ENCODE measurements around the gene FOXO4.
A peak's percentile ranks its signal among the peaks of the same experiment; 100 is the strongest.

Gene FOXO4

DNA sequence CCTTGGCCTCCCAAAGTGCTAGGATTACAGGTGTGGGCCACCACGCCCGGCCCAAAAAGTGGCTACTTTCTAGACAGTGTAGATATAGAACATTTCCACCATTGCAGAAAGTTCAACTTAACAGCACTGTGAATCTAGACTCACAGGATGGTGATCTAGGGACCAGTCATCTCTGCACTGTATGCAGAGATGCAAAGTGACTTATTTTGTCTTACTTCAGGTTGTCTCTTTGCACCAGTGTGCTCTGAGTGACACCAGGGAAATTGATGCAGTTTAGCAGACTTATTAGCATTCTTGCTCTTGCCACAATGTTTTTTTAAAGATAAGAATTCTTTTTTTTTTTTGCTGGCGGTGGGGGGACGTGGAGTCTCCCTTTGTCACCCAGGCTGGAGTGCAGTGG, 12.8 kb upstream of the FOXO4 start:
- H3K4me3 ChIP-seq (replicated peaks; ENCODE audit: low read depth, low read length): no peak overlapping the region
- TF ChIP-seq, protein P1, sequence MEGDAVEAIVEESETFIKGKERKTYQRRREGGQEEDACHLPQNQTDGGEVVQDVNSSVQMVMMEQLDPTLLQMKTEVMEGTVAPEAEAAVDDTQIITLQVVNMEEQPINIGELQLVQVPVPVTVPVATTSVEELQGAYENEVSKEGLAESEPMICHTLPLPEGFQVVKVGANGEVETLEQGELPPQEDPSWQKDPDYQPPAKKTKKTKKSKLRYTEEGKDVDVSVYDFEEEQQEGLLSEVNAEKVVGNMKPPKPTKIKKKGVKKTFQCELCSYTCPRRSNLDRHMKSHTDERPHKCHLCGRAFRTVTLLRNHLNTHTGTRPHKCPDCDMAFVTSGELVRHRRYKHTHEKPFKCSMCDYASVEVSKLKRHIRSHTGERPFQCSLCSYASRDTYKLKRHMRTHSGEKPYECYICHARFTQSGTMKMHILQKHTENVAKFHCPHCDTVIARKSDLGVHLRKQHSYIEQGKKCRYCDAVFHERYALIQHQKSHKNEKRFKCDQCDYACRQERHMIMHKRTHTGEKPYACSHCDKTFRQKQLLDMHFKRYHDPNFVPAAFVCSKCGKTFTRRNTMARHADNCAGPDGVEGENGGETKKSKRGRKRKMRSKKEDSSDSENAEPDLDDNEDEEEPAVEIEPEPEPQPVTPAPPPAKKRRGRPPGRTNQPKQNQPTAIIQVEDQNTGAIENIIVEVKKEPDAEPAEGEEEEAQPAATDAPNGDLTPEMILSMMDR (IDR thresholded peaks at IDR 0.05; ENCODE audit: low read length, missing control alignments): no peak
- DNase-seq (ENCODE audit: low read depth): no peak

DNA sequence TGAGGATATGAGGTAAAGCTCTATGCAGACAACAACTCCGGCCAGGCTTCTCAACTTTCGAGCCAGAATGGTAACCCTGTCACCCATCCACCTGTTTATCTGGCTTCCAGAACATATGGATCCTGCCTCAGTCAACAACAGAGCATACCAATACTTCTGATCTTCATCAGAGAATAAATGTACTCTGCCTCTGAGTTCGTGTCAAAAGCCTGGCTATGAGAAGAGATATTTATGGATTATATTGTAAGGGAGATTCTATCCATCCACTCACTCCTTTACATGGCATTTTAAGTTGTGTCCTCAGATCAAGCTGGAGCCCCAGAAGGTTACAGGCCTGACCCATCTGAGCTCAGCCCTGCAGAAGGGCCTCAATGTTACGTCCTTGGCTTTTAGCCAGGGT, 9.8 kb upstream of the FOXO4 start:
- TF ChIP-seq, protein P1 (IDR thresholded peaks at IDR 0.05; ENCODE audit: low read length, missing control alignments): no peak

DNA sequence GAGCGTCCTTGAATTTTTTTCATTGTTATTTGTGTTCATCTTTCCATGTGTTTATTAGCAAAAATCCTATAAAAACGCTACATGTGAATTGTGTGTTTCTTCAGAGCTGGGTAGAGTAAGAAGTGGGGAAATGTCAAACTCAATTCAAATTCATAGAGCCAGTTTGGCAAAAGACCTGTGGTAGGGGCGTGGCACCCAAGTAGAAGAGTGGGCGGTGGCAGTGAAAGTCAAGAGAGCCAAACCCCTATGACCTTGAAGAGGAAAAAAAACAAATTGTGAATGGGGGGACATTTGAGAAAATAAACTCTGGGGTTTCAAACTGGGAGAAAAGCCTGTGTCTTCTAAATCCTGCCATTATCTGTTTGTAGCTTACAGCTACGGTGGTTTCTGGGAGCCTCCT, 4.4 kb upstream of the FOXO4 start:
- DNase-seq (ENCODE audit: low read depth): no peak
- TF ChIP-seq, protein P1 (IDR thresholded peaks at IDR 0.05; ENCODE audit: low read length, missing control alignments): no peak
- no peak overlapping the region for H3K4me3 ChIP-seq (replicated peaks; ENCODE audit: low read depth, low read length)

More for the DNA sequence above, 9.8 kb upstream of the FOXO4 start:
- H3K4me3 ChIP-seq (replicated peaks; ENCODE audit: low read depth, low read length): no peak overlapping the region
- DNase-seq (ENCODE audit: low read depth): no peak

DNA sequence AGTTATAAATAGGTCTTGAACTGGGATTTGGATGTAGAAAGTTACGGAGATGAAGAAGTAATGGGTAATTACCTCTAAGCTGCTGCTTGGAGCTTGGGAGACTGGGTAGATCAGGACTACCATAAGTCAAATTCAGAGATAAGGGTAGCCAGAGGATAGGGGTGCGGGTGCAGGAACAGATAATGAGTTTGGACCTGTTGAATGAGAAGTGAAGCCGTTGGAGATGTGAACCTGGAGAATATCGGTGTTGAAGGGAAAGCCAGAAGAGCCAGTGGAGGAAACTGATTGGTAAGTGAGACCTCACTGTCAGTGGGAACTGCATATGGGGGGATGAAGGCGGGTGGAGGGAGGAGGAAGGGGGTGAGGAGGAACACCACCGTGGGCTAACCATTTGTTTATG, 618 bp upstream of the FOXO4 start:
- TF ChIP-seq, protein P1 (IDR thresholded peaks at IDR 0.05; ENCODE audit: low read length, missing control alignments): no peak
- DNase-seq (ENCODE audit: low read depth): no peak
- peak overlapping the region; percentile 69 for H3K4me3 ChIP-seq (replicated peaks; ENCODE audit: low read depth, low read length)

DNA sequence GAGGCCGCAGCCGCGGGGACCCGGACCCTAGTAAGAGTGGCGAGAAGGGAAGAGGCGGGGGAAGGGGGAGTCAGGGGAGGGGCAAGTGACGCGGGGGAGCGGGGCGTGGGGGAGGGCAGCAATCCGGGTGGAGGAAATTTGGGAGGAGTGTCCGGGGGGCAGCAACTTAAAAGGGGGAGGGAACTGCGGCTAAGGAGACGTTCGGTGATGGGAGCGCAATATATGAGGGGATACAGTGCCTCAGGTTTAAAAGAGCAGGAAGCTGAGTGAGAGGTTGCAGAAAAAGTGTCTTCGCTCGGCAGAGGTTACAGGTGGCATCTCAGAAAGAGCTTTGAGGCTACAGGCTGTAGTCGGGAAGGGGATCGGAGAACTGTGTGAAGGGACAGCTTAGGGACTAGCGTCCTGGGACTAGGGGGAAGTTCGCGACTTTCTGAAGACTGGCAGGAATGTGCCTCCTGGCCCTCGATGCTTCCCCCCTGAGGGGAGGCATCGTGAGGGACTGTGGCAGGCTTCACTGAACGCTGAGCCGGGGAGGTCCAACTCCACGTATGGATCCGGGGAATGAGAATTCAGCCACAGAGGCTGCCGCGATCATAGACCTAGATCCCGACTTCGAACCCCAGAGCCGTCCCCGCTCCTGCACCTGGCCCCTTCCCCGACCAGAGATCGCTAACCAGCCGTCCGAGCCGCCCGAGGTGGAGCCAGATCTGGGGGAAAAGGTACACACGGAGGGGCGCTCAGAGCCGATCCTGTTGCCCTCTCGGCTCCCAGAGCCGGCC, 519 bp downstream of the FOXO4 start:
- TF ChIP-seq, protein P1 (IDR thresholded peaks at IDR 0.05; ENCODE audit: low read length, missing control alignments): no peak
- DNase-seq (ENCODE audit: low read depth): no peak
- peak overlapping the region; percentile 69 for H3K4me3 ChIP-seq (replicated peaks; ENCODE audit: low read depth, low read length)

DNA sequence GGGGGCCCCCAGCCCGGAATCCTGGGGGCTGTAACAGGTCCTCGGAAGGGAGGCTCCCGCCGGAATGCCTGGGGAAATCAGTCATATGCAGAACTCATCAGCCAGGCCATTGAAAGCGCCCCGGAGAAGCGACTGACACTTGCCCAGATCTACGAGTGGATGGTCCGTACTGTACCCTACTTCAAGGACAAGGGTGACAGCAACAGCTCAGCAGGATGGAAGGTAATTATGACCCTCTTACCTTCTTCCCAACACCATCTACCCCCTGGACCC, 1.0 kb downstream of the FOXO4 start:
- peak overlapping the region; percentile 69 for H3K4me3 ChIP-seq (replicated peaks; ENCODE audit: low read depth, low read length)
- no peak for DNase-seq (ENCODE audit: low read depth)
- TF ChIP-seq, protein P1 (IDR thresholded peaks at IDR 0.05; ENCODE audit: low read length, missing control alignments): no peak

DNA sequence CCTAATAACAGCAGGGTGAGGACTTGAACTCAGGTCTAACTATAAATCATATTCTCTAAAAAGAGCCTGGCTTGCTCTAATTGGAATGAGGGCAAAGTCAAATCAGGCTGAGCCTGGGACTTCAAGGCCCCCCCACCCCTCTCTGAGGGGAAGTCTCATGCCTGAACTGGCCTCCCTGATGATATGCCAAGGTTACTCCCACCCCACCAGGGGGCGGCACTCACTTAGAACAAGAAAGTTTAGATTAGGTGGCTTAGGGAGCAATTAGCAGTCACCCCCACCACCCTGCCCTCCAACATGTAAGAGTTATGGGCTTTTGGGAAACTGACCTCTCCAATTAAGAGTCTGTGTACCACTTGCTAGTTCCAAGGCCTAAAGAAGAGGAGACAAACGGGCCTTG, 2.7 kb downstream of the FOXO4 start:
- TF ChIP-seq, protein P1 (IDR thresholded peaks at IDR 0.05; ENCODE audit: low read length, missing control alignments): peak; percentile 45
- no peak overlapping the region for H3K4me3 ChIP-seq (replicated peaks; ENCODE audit: low read depth, low read length)
- peak; percentile 47 for DNase-seq (ENCODE audit: low read depth)

Measured in fibroblast of pulmonary artery (primary cell).